RPMI8226 (cell line): Measurements from ENCODE around the gene TTYH2.

Source experiments
- DNase-seq: peaks from one replicate; pipeline ENCODE4 v3.0.0-alpha.2; 2015

Gene TTYH2

GRCh38 chr17:74216505-74216904 is 3.1 kb downstream of the TTYH2 start:
- DNase-seq = no peak

GRCh38 chr17:74217037-74217730 is 3.8 kb downstream of the TTYH2 start:
- DNase-seq = no peak

GRCh38 chr17:74217888-74218287 is 4.5 kb downstream of the TTYH2 start:
- DNase-seq = no peak

- DNase-seq = no peak
Observed at GRCh38 chr17:74218436-74218835, 5.1 kb downstream of the TTYH2 start.

- DNase-seq = no peak
Observed at GRCh38 chr17:74219576-74220133, 6.3 kb downstream of the TTYH2 start.

- no peak for DNase-seq
Observed at GRCh38 chr17:74220219-74220618, 6.8 kb downstream of the TTYH2 start.

GRCh38 chr17:74220946-74221818 is 7.8 kb downstream of the TTYH2 start:
- DNase-seq = no peak

- no peak for DNase-seq
Observed at GRCh38 chr17:74222399-74222798, 9.0 kb downstream of the TTYH2 start.

GRCh38 chr17:74223901-74224300 is 10.5 kb downstream of the TTYH2 start:
- DNase-seq = no peak

GRCh38 chr17:74224959-74225725 is 11.8 kb downstream of the TTYH2 start:
- no peak for DNase-seq

- DNase-seq = no peak
Observed at GRCh38 chr17:74226252-74226651, 12.9 kb downstream of the TTYH2 start.

- no peak for DNase-seq
Observed at GRCh38 chr17:74227271-74228080, 14.1 kb downstream of the TTYH2 start.

GRCh38 chr17:74228306-74228978 is 15.1 kb downstream of the TTYH2 start:
- no peak for DNase-seq

- DNase-seq = no peak
Observed at GRCh38 chr17:74230896-74231295, 17.5 kb downstream of the TTYH2 start.

GRCh38 chr17:74231928-74232907 is 18.8 kb downstream of the TTYH2 start:
- DNase-seq = no peak

- DNase-seq = no peak
Observed at GRCh38 chr17:74233937-74234336, 20.6 kb downstream of the TTYH2 start.

- no peak for DNase-seq
Observed at GRCh38 chr17:74234486-74234885, 21.1 kb downstream of the TTYH2 start.

GRCh38 chr17:74235040-74235581 is 21.7 kb downstream of the TTYH2 start:
- DNase-seq = no peak

GRCh38 chr17:74235911-74236371 is 22.6 kb downstream of the TTYH2 start:
- DNase-seq = no peak

- no peak for DNase-seq
Observed at GRCh38 chr17:74237321-74237720, 23.9 kb downstream of the TTYH2 start.
